ENCODE measurements around the gene BANF2. TPM values are rescaled to one million over a fixed set of nuclear protein-coding genes. Genes with fewer than 3 reads are reported as not detected.
"Not testable (repeated sequence)": the region's sequence is repeated elsewhere in the genome, so short reads cannot be mapped to it uniquely, and the experiment has no call there.

The BANF2 gene
- total RNA-seq, 1 experiment from 2014 or later: not detected

- no peak for DNase-seq (ENCODE audit: extremely low read depth, low read depth)
These were observed 59.7 kb downstream of the BANF2 start for GRCh38 chr20:17759449-17759848.

- DNase-seq (ENCODE audit: extremely low read depth, low read depth): no peak
These were observed 61.8 kb downstream of the BANF2 start for GRCh38 chr20:17761604-17762003.

- DNase-seq (ENCODE audit: extremely low read depth, low read depth): no peak
These were observed 62.6 kb downstream of the BANF2 start for GRCh38 chr20:17762243-17762872.

- no peak for DNase-seq (ENCODE audit: extremely low read depth, low read depth)
These were observed 63.2 kb downstream of the BANF2 start for GRCh38 chr20:17762873-17763557.

GRCh38 chr20:17765017-17765416, 65.3 kb downstream of the BANF2 start:
- no peak for DNase-seq (ENCODE audit: extremely low read depth, low read depth)

- no peak for DNase-seq (ENCODE audit: extremely low read depth, low read depth)
These were observed 65.8 kb downstream of the BANF2 start for GRCh38 chr20:17765584-17765983.

GRCh38 chr20:17766226-17766625, 66.5 kb downstream of the BANF2 start:
- no peak for DNase-seq (ENCODE audit: extremely low read depth, low read depth)

GRCh38 chr20:17767624-17768023, 67.9 kb downstream of the BANF2 start:
- DNase-seq (ENCODE audit: extremely low read depth, low read depth): no peak

GRCh38 chr20:17768271-17768670, 68.5 kb downstream of the BANF2 start:
- no peak for DNase-seq (ENCODE audit: extremely low read depth, low read depth)

- DNase-seq (ENCODE audit: extremely low read depth, low read depth): not testable (repeated sequence)
These were observed 70.0 kb downstream of the BANF2 start for GRCh38 chr20:17769716-17770115.

GRCh38 chr20:17771206-17772004, 71.6 kb downstream of the BANF2 start:
- DNase-seq (ENCODE audit: extremely low read depth, low read depth): no peak

GRCh38 chr20:17772005-17772343, 72.2 kb downstream of the BANF2 start:
- DNase-seq (ENCODE audit: extremely low read depth, low read depth): no peak

- no peak for DNase-seq (ENCODE audit: extremely low read depth, low read depth)
These were observed 73.9 kb downstream of the BANF2 start for GRCh38 chr20:17773619-17774018.

- no peak for DNase-seq (ENCODE audit: extremely low read depth, low read depth)
These were observed 75.8 kb downstream of the BANF2 start for GRCh38 chr20:17775600-17775999.

- no peak for DNase-seq (ENCODE audit: extremely low read depth, low read depth)
These were observed 76.8 kb downstream of the BANF2 start for GRCh38 chr20:17776551-17776950.

- not testable (repeated sequence) for DNase-seq (ENCODE audit: extremely low read depth, low read depth)
These were observed 79.2 kb downstream of the BANF2 start for GRCh38 chr20:17779011-17779410.

- DNase-seq (ENCODE audit: extremely low read depth, low read depth): no peak
These were observed 83.0 kb downstream of the BANF2 start for GRCh38 chr20:17782768-17783167.

- no peak for DNase-seq (ENCODE audit: extremely low read depth, low read depth)
These were observed 83.9 kb downstream of the BANF2 start for GRCh38 chr20:17783671-17784070.

GRCh38 chr20:17785007-17785406, 85.2 kb downstream of the BANF2 start:
- no peak for DNase-seq (ENCODE audit: extremely low read depth, low read depth)

Measured in NCI-H460 (cell line).